ENCODE data around the gene ZMYND8.

The ZMYND8 gene

DNA sequence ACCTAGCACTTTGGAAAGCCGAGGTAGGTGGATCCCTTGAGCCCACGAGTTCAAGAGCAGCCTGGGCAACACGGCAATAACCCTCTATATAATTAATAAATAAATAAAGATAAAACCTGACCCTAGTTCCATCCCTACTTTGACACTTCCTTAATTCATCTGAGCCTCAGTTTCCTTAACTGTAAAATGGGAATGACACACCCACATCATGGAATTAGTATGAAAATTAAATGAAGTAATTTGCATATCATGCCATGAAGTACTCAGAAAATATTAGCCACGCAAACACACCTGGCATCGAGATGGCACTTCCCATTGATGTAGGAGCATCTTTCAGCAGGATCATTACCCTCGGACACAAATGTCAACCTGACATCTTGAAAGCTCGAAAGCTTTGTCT, 19.1 kb downstream of the ZMYND8 start:
- Histone ChIP-seq H3K4ac (ENCODE audit: low read length) (no peak overlapping the region), H2AFZ (ENCODE audit: low read length) (no peak overlapping the region)
- no peak for DNase-seq (ENCODE audit: low spot score)

DNA sequence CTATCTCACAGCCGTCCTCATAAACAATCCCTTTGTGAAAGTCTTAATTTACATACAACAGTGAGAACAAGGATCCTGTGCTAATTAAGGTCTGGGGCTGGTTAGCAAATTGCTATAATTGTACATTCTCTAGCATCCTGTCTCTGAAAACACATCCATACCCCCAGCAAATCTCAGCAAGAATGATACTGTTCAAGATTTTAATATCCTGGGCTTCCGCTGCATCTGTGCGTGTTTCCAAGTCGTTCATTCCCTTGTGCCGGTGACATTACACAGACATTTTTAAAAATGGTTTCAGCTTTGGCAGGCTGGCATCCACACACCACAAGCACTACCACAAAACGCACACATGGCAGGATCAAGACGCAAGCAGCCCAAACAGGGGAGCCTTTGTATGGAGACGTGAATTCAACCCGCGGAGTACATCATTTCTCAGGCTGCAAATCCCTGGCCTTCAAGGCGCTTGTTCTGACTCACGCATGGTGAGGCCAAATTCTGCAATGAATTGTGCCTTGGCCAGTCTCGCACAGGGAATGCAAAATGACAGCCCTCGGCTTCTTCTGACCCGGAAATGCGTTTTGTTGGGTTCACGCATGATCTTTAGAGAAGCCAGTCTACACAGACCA, 20.3 kb downstream of the ZMYND8 start:
- Histone ChIP-seq H3K4me2 (ENCODE audit: insufficient read depth, low read length, poor library complexity, severe bottlenecking) (no peak overlapping the region), H2BK5ac (ENCODE audit: low read length) (no peak overlapping the region), H3K23ac (ENCODE audit: low read depth, low read length, poor library complexity) (no peak overlapping the region), H4K8ac (ENCODE audit: low read depth, low read length) (no peak overlapping the region), H4K91ac (ENCODE audit: low read depth, low read length, poor library complexity) (no peak overlapping the region), H3K79me1 (ENCODE audit: low read depth, low read length) (peaks cover 14% of the 10 kb centered on the region), H2BK120ac (ENCODE audit: low read depth, low read length) (no peak overlapping the region), H3K9ac (ENCODE audit: low read depth, low read length, poor library complexity) (no peak overlapping the region), H3K4ac (ENCODE audit: low read length) (no peak overlapping the region), H3K4me3 (ENCODE audit: low read length in 2 of 2) (no peak overlapping the region), H3K18ac (ENCODE audit: low read length) (no peak overlapping the region), H2AFZ (ENCODE audit: low read length) (no peak overlapping the region), H3K27ac (replicated peaks; ENCODE audit: low read length) (peak overlapping the region; percentile 2), H3K27me3 (ENCODE audit: control insufficient read depth in 3 of 3, insufficient read depth in 3 of 3, low read depth in 1 of 3, low read length in 3 of 3) (no peaks in the 10 kb centered on the region), H3K9me3 (replicated peaks in 1 of 2; ENCODE audit: control insufficient read depth in 2 of 2, insufficient read depth in 1 of 2, low read depth in 1 of 2, low read length in 2 of 2) (no peaks in the 10 kb centered on the region), H3K14ac (ENCODE audit: low read length) (no peak overlapping the region), H2AK5ac (ENCODE audit: low read depth, low read length) (no peak overlapping the region), H3K36me3 (replicated peaks in 1 of 2; ENCODE audit: control insufficient read depth in 2 of 2, insufficient read depth in 2 of 2, low read length in 2 of 2) (peaks cover 4 to 91% of the 10 kb centered on the region in 2 donors), H3K4me1 (ENCODE audit: control insufficient read depth in 2 of 2, insufficient read depth in 1 of 2, low read depth in 1 of 2, low read length in 2 of 2) (peaks cover 0 to 9% of the 10 kb centered on the region in 2 donors), H2BK15ac (ENCODE audit: low read length) (no peak overlapping the region), H2BK12ac (ENCODE audit: low read length) (no peak overlapping the region)
- WGBS, 2 donors (ENCODE audit: extremely low coverage in 2 of 2, insufficient read length in 2 of 2, insufficient replicate concordance in 1 of 2) = no CpG with 5 or more reads among the region's 17 CpGs
- no peak for DNase-seq (ENCODE audit: low spot score)

More for the DNA sequence above, 19.1 kb downstream of the ZMYND8 start:
- Histone ChIP-seq H3K23ac (ENCODE audit: low read depth, low read length, poor library complexity) (no peak overlapping the region), H3K4me1 (ENCODE audit: control insufficient read depth in 2 of 2, insufficient read depth in 1 of 2, low read depth in 1 of 2, low read length in 2 of 2) (peaks cover 0 to 6% of the 10 kb centered on the region in 2 donors), H2BK120ac (ENCODE audit: low read depth, low read length) (no peak overlapping the region), H3K14ac (ENCODE audit: low read length) (no peak overlapping the region), H4K91ac (ENCODE audit: low read depth, low read length, poor library complexity) (no peak overlapping the region), H2BK12ac (ENCODE audit: low read length) (no peak overlapping the region), H3K4me3 (ENCODE audit: low read length in 2 of 2) (no peak overlapping the region), H3K9me3 (replicated peaks in 1 of 2; ENCODE audit: control insufficient read depth in 2 of 2, insufficient read depth in 1 of 2, low read depth in 1 of 2, low read length in 2 of 2) (no peaks in the 10 kb centered on the region), H4K8ac (ENCODE audit: low read depth, low read length) (no peak overlapping the region), H3K18ac (ENCODE audit: low read length) (no peak overlapping the region), H2AK5ac (ENCODE audit: low read depth, low read length) (no peak overlapping the region), H2BK15ac (ENCODE audit: low read length) (no peak overlapping the region), H3K4me2 (ENCODE audit: insufficient read depth, low read length, poor library complexity, severe bottlenecking) (no peak overlapping the region), H3K27me3 (ENCODE audit: control insufficient read depth in 3 of 3, insufficient read depth in 3 of 3, low read depth in 1 of 3, low read length in 3 of 3) (no peaks in the 10 kb centered on the region), H3K79me1 (ENCODE audit: low read depth, low read length) (peaks cover 11% of the 10 kb centered on the region), H3K27ac (replicated peaks; ENCODE audit: low read length) (no peak overlapping the region), H2BK5ac (ENCODE audit: low read length) (no peak overlapping the region), H3K9ac (ENCODE audit: low read depth, low read length, poor library complexity) (no peak overlapping the region), H3K36me3 (replicated peaks in 1 of 2; ENCODE audit: control insufficient read depth in 2 of 2, insufficient read depth in 2 of 2, low read length in 2 of 2) (peaks cover 0 to 86% of the 10 kb centered on the region in 2 donors)
- no CpG with 5 or more reads among the region's 7 CpGs for WGBS, 2 donors (ENCODE audit: extremely low coverage in 2 of 2, insufficient read length in 2 of 2, insufficient replicate concordance in 1 of 2)

DNA sequence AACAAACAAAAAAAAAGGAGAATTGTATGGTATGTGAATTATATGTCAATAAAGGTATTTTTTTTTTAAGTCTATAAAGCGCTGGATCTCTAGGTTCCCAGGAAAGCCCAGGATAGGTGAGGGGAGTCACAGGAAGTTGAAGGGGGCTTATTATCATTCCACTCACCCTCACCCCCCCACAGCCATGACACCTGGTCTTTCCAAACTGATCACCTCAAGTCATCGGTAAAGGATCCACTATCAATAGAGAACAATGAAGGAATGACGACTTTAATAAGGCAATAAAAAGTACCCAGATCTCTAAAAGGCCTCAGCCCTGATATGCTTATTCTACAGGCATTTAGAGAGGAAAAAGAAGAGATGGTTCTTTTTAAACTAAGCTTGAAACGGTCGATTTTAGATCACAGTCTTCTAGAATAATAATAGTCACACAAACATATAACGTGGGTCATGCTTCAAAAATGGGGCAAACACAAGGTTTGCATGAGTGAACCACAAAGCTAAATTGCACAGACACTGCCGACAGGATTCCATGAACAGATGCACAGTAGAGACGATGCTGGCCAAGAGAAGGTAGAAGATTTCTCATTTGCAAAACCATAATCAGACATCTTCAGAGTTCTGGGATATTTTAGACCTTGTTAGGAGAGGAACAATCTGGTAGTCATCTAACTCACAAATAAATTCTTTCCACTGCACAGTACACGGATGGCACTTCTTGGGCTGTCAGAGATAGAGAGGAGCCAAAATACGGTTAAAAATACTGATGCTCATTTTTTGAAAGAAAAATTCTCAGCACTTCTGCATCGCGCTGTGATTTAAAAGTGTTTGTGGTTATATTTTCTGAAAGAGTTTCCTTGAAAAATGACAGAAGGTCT, 21.0 kb downstream of the ZMYND8 start:
- Histone ChIP-seq H2BK120ac (ENCODE audit: low read depth, low read length) (no peak overlapping the region), H3K4me1 (ENCODE audit: control insufficient read depth in 2 of 2, insufficient read depth in 1 of 2, low read depth in 1 of 2, low read length in 2 of 2) (peaks cover 0 to 14% of the 10 kb centered on the region in 2 donors), H3K9ac (ENCODE audit: low read depth, low read length, poor library complexity) (no peak overlapping the region), H3K14ac (ENCODE audit: low read length) (no peak overlapping the region), H2AFZ (ENCODE audit: low read length) (no peak overlapping the region), H3K23ac (ENCODE audit: low read depth, low read length, poor library complexity) (no peak overlapping the region), H3K4ac (ENCODE audit: low read length) (no peak overlapping the region), H3K27me3 (ENCODE audit: control insufficient read depth in 3 of 3, insufficient read depth in 3 of 3, low read depth in 1 of 3, low read length in 3 of 3) (no peaks in the 10 kb centered on the region), H4K91ac (ENCODE audit: low read depth, low read length, poor library complexity) (no peak overlapping the region), H3K4me3 (ENCODE audit: low read length in 2 of 2) (no peak overlapping the region), H2BK5ac (ENCODE audit: low read length) (no peak overlapping the region), H2AK5ac (ENCODE audit: low read depth, low read length) (no peak overlapping the region), H3K27ac (replicated peaks; ENCODE audit: low read length) (no peak overlapping the region), H4K8ac (ENCODE audit: low read depth, low read length) (no peak overlapping the region), H2BK15ac (ENCODE audit: low read length) (no peak overlapping the region), H3K79me1 (ENCODE audit: low read depth, low read length) (peaks cover 16% of the 10 kb centered on the region), H3K9me3 (replicated peaks in 1 of 2; ENCODE audit: control insufficient read depth in 2 of 2, insufficient read depth in 1 of 2, low read depth in 1 of 2, low read length in 2 of 2) (no peaks in the 10 kb centered on the region), H3K18ac (ENCODE audit: low read length) (no peak overlapping the region), H2BK12ac (ENCODE audit: low read length) (no peak overlapping the region), H3K4me2 (ENCODE audit: insufficient read depth, low read length, poor library complexity, severe bottlenecking) (no peak overlapping the region), H3K36me3 (replicated peaks in 1 of 2; ENCODE audit: control insufficient read depth in 2 of 2, insufficient read depth in 2 of 2, low read length in 2 of 2) (peaks cover 4 to 91% of the 10 kb centered on the region in 2 donors)
- no peak for DNase-seq (ENCODE audit: low spot score)
- WGBS, 2 donors (ENCODE audit: extremely low coverage in 2 of 2, insufficient read length in 2 of 2, insufficient replicate concordance in 1 of 2) = no CpG with 5 or more reads among the region's 12 CpGs

DNA sequence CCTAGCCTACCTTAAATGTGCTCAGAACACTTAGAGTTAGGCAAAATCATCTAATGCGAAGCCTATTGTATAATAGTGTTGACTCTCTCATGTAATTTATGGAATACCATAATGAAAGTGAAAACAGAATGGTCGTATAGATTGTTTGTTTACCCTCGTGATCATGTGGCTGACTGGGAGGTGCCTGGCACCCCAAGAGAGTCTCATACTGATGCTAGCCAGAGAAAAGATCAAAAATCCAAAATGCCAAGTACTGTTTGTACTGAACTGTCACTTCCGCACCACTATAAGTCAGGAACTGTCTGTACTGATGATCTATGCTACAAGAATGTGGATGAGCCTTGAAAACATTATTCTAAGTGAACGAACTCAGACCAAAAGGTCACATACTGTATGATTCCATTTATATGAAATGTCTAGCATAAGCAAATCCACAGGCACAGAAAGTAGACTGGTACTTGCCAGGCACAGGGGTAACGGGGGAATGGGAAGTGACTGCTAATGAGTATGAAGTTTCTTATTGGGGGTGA, 22.4 kb downstream of the ZMYND8 start:
- H2BK15ac ChIP-seq (ENCODE audit: low read length) = no peak overlapping the region
- H3K36me3 ChIP-seq (replicated peaks in 1 of 2; ENCODE audit: control insufficient read depth in 2 of 2, insufficient read depth in 2 of 2, low read length in 2 of 2) = peaks cover 5 to 91% of the 10 kb centered on the region in 2 donors
- no peak overlapping the region for H2BK120ac ChIP-seq (ENCODE audit: low read depth, low read length)
- no peak overlapping the region for H4K91ac ChIP-seq (ENCODE audit: low read depth, low read length, poor library complexity)
- H2BK5ac ChIP-seq (ENCODE audit: low read length) = no peak overlapping the region
- no peak overlapping the region for H2AFZ ChIP-seq (ENCODE audit: low read length)
- no peak overlapping the region for H3K4me3 ChIP-seq (ENCODE audit: low read length in 2 of 2)
- no peak for DNase-seq (ENCODE audit: low spot score)
- no peak overlapping the region for H3K4me2 ChIP-seq (ENCODE audit: insufficient read depth, low read length, poor library complexity, severe bottlenecking)
- no peak overlapping the region for H3K14ac ChIP-seq (ENCODE audit: low read length)
- WGBS, 2 donors (ENCODE audit: extremely low coverage in 2 of 2, insufficient read length in 2 of 2, insufficient replicate concordance in 1 of 2) = no CpG with 5 or more reads among the region's 6 CpGs
- no peak overlapping the region for H2BK12ac ChIP-seq (ENCODE audit: low read length)
- no peak overlapping the region for H4K8ac ChIP-seq (ENCODE audit: low read depth, low read length)
- no peaks in the 10 kb centered on the region for H3K9me3 ChIP-seq (replicated peaks in 1 of 2; ENCODE audit: control insufficient read depth in 2 of 2, insufficient read depth in 1 of 2, low read depth in 1 of 2, low read length in 2 of 2)
- no peak overlapping the region for H2AK5ac ChIP-seq (ENCODE audit: low read depth, low read length)
- H3K79me1 ChIP-seq (ENCODE audit: low read depth, low read length) = peaks cover 19% of the 10 kb centered on the region
- H3K4ac ChIP-seq (ENCODE audit: low read length) = no peak overlapping the region
- no peak overlapping the region for H3K18ac ChIP-seq (ENCODE audit: low read length)
- no peak overlapping the region for H3K23ac ChIP-seq (ENCODE audit: low read depth, low read length, poor library complexity)
- H3K27me3 ChIP-seq (ENCODE audit: control insufficient read depth in 3 of 3, insufficient read depth in 3 of 3, low read depth in 1 of 3, low read length in 3 of 3) = no peaks in the 10 kb centered on the region
- H3K27ac ChIP-seq (replicated peaks; ENCODE audit: low read length) = no peak overlapping the region
- H3K9ac ChIP-seq (ENCODE audit: low read depth, low read length, poor library complexity) = no peak overlapping the region
- H3K4me1 ChIP-seq (ENCODE audit: control insufficient read depth in 2 of 2, insufficient read depth in 1 of 2, low read depth in 1 of 2, low read length in 2 of 2) = peaks cover 0 to 16% of the 10 kb centered on the region in 2 donors

Data from neuronal stem cell (in vitro differentiated cells).